Measurements from ENCODE around the gene TUBB. TPM values are rescaled to one million over a fixed set of nuclear protein-coding genes. Genes with fewer than 3 reads are reported as not detected.

TUBB gene
- total and polyA plus RNA-seq, 10 donors = 109 to 344 (median 243) TPM

DNA sequence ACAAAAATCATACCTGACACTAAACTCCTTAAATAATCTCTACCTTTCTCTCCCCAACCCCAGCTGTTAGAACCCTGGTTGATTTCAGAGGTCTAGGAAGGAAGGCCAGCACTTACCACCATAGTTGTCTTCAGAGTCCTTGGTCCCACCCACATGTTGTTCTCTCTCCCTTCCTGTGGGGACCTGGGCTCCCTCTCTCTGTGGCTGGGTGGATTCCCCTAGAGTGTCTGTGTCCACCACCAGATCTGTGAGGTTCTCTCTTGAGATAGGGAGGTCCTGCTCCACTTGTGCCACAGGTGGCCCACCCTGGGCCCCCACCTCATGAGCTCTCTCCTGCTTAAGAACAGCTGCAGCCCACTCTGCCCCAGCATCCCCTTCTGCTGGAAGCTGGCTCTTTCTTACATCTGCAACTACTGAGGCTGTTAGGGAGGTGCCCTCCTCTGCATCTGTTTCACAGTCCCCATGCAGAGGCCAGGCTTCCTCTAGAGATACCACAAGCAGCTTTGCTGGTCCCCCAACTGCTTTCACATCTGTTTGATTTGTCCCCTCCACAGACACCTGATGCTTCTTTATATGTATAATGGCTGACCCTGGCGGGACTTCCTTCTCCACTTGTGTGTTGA lies 8.3 kb upstream of the TUBB start:
- no peak overlapping the region for H3K4me3 ChIP-seq
- H3K27ac ChIP-seq = peak overlapping the region in 1 of 8 donors; percentile 27
- intact Hi-C loops (cut with DNase I; ENCODE audit: low total_unique reads) = no loop called here
- TF ChIP-seq POLR2AphosphoS5 (IDR thresholded peaks at IDR 0.05) (no peak), POLR2A (IDR thresholded peaks at IDR 0.05) (no peak)
- TF ChIP-seq, protein P1, sequence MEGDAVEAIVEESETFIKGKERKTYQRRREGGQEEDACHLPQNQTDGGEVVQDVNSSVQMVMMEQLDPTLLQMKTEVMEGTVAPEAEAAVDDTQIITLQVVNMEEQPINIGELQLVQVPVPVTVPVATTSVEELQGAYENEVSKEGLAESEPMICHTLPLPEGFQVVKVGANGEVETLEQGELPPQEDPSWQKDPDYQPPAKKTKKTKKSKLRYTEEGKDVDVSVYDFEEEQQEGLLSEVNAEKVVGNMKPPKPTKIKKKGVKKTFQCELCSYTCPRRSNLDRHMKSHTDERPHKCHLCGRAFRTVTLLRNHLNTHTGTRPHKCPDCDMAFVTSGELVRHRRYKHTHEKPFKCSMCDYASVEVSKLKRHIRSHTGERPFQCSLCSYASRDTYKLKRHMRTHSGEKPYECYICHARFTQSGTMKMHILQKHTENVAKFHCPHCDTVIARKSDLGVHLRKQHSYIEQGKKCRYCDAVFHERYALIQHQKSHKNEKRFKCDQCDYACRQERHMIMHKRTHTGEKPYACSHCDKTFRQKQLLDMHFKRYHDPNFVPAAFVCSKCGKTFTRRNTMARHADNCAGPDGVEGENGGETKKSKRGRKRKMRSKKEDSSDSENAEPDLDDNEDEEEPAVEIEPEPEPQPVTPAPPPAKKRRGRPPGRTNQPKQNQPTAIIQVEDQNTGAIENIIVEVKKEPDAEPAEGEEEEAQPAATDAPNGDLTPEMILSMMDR (IDR thresholded peaks at IDR 0.05 in 8 of 11, conservative IDR thresholded peaks at IDR 0.05 in 3 of 11) = no peak
- H3K27me3 ChIP-seq (replicated peaks in 1 of 7) = no peaks in the 10 kb centered on the region
- no peaks in the 10 kb centered on the region for H3K9me3 ChIP-seq
- H3K4me1 ChIP-seq = peaks cover 0 to 40% (median 11%) of the 10 kb centered on the region in 6 donors
- peaks cover 0 to 85% (median 57%) of the 10 kb centered on the region in 6 donors for H3K36me3 ChIP-seq
- DNase-seq = peak; percentile 28
- 46 to 88% (median 68%) methylated on average over 1 of the region's 1 CpG for WGBS, 5 donors

DNA sequence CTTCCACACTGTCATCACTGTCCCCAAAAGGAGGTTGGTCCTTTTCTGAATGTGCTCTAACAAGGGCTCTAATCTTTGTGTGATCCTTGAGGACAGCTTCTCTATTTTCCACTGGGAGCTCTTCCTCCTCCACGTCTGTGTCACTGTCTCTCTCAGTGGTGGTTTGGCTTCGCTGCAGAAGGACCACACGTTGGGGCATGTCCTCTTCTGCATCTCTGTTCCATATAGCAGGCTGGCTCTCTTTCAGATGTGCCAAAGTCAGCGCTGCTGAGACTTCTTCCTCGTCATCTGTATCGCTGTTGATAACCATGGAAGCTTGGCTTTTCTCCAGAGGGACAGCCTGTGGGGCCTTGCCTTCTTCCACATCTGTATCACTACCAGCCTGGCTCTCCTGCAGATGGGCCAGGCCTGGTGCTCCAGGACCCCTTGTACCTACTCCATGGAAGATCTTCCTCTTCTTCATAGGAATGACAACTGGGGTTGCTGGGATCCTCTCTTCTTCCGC lies 7.7 kb upstream of the TUBB start:
- Histone ChIP-seq H3K9me3 (no peaks in the 10 kb centered on the region), H3K36me3 (peaks cover 0 to 79% (median 51%) of the 10 kb centered on the region in 6 donors), H3K27ac (peak overlapping the region in 2 of 8 donors; percentile 13 to 27), H3K27me3 (replicated peaks in 1 of 7) (no peaks in the 10 kb centered on the region), H3K4me3 (no peak overlapping the region), H3K4me1 (peaks cover 0 to 40% (median 15%) of the 10 kb centered on the region in 6 donors)
- WGBS, 5 donors = 81 to 86% (median 82%) methylated on average over 7 of the region's 7 CpGs
- peak; percentile 24 for DNase-seq
- TF ChIP-seq POLR2AphosphoS5 (IDR thresholded peaks at IDR 0.05) = no peak
- TF ChIP-seq, protein P1 (IDR thresholded peaks at IDR 0.05 in 8 of 11, conservative IDR thresholded peaks at IDR 0.05 in 3 of 11) = no peak
- TF ChIP-seq POLR2A (IDR thresholded peaks at IDR 0.05) = no peak
- intact Hi-C loops (cut with DNase I; ENCODE audit: low total_unique reads) = no loop called here

DNA sequence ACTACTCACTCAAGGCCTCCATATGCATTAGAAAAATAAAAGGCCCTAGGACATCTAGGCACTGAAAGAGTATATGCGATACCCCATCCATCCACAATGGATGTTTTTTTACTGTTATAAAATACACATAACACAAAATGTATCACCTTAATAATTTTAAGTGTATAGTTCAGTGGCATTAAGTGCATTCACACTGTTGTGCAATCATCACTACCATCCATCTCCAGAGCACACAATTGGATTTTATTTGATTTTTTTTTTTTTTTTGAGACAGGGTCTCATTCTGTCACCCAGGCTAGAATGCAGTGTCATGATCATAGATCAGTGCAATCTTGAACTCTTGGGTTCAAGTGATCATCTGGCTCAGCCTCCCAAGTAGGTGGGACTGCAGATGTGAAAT lies 5.9 kb upstream of the TUBB start:
- H3K27ac ChIP-seq = no peak overlapping the region
- 97 to 100% (median 98%) methylated on average over 1 of the region's 1 CpG for WGBS, 5 donors
- peaks cover 7 to 58% (median 33%) of the 10 kb centered on the region in 6 donors for H3K4me1 ChIP-seq
- H3K36me3 ChIP-seq = peaks cover 0 to 61% (median 43%) of the 10 kb centered on the region in 6 donors
- H3K4me3 ChIP-seq = no peak overlapping the region
- H3K9me3 ChIP-seq = no peaks in the 10 kb centered on the region
- DNase-seq = no peak
- no peaks in the 10 kb centered on the region for H3K27me3 ChIP-seq (replicated peaks in 1 of 7)
- TF ChIP-seq POLR2A (IDR thresholded peaks at IDR 0.05) (no peak), POLR2AphosphoS5 (IDR thresholded peaks at IDR 0.05) (no peak)
- TF ChIP-seq, protein P1 (IDR thresholded peaks at IDR 0.05 in 8 of 11, conservative IDR thresholded peaks at IDR 0.05 in 3 of 11) = no peak
- intact Hi-C loops (cut with DNase I; ENCODE audit: low total_unique reads) = no loop called here

DNA sequence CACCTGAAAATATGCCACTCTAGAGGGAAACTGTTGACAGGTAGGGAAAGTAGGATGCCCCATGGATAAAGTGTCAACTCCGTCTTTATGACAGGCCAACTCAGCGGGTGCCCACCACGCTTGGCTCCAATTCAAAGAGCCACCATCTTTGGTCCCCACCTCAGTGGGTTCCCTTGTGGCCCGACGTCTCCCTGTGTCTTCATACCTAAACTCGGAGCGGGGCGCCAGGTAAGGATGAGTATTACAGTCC lies 3.3 kb upstream of the TUBB start:
- WGBS, 5 donors = 1 to 7% (median 3%) methylated on average over 3 to 8 of the region's 8 CpGs
- H3K36me3 ChIP-seq = peaks cover 0 to 36% (median 25%) of the 10 kb centered on the region in 6 donors
- no peak for DNase-seq
- no peaks in the 10 kb centered on the region for H3K27me3 ChIP-seq (replicated peaks in 1 of 7)
- peak overlapping the region; percentile 48 to 92 (median 56) for H3K4me3 ChIP-seq
- no peak for TF ChIP-seq POLR2A (IDR thresholded peaks at IDR 0.05)
- TF ChIP-seq, protein P1 (IDR thresholded peaks at IDR 0.05 in 8 of 11, conservative IDR thresholded peaks at IDR 0.05 in 3 of 11) = no peak
- no peak for TF ChIP-seq POLR2AphosphoS5 (IDR thresholded peaks at IDR 0.05)
- intact Hi-C loops (cut with DNase I; ENCODE audit: low total_unique reads) = no loop called here
- H3K9me3 ChIP-seq = no peaks in the 10 kb centered on the region
- H3K27ac ChIP-seq = peak overlapping the region; percentile 93 to 99 (median 97)
- H3K4me1 ChIP-seq = peaks cover 12 to 65% (median 44%) of the 10 kb centered on the region in 6 donors
